ENCODE results near the gene SLC22A3.

DNA sequence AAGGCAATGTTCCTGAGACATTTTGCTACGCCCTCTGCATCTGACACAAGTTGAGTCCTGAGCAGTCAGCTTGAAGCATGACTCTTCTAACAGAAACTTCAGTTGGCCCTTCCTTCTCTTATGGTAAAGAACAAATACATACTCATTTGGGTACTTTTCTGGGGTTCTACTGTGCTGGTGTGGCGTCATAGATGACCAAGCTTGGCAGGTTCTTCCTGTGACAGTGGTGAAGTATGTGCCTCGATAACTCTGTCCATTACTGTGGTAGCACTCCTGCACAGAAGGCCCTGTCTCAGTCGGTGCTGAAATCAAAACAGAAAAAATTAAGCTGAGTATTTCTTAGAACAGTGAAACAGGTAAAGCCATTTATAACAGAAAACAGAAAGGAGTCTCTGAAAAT lies 152.5 kb downstream of the SLC22A3 start:
- TF ChIP-seq, protein P1, sequence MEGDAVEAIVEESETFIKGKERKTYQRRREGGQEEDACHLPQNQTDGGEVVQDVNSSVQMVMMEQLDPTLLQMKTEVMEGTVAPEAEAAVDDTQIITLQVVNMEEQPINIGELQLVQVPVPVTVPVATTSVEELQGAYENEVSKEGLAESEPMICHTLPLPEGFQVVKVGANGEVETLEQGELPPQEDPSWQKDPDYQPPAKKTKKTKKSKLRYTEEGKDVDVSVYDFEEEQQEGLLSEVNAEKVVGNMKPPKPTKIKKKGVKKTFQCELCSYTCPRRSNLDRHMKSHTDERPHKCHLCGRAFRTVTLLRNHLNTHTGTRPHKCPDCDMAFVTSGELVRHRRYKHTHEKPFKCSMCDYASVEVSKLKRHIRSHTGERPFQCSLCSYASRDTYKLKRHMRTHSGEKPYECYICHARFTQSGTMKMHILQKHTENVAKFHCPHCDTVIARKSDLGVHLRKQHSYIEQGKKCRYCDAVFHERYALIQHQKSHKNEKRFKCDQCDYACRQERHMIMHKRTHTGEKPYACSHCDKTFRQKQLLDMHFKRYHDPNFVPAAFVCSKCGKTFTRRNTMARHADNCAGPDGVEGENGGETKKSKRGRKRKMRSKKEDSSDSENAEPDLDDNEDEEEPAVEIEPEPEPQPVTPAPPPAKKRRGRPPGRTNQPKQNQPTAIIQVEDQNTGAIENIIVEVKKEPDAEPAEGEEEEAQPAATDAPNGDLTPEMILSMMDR (IDR thresholded peaks at IDR 0.05), result no peak
- no peak for TF ChIP-seq EZH2 (IDR thresholded peaks at IDR 0.05; ENCODE audit: borderline replicate concordance, insufficient read depth, low read depth, low read length, poor library complexity, severe bottlenecking)
